ENCODE data around the gene CARD9.

The CARD9 gene

DNA sequence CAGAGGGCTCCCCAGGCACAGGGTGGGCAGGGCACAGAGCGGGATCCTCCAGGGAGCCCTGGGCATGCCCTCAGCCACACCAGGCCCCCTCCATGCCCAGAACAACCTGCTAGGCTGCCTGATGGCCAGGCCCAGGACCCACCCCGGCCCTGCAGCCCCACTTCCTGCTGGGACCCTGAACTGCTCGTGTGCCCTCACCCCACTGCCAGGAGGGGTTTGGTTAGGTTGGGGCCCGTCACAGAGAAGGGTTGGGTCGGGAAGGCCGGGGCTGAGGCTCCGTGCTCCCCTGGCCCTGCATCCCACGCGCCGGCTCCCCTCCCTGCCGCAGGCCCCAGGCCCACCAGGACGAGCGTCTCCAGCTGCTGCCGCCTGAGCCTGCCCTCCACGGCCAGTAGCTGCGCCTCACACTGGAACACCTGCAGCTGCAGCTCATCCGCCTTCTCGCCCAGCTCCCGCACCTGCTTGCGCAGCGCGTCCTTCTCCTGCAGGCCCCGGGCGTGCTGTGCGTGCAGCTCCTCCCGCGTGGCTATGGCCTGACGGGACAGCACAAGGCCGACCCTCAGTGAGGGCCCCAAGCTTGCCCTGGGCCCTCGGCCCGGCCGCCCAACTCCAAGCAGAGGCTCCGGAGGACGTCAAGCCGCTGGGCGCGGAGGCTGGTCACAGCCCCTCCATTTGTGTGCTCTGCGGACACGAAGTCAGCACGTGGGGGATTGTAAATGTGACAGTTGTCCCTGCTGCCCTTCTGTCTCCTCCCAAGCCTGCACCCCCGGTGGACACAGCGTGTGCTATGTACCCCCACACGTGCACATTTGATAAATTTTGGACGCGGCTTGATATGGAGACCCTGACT is 5.9 kb downstream of the CARD9 start:
- no peak for DNase-seq
- H3K9me3 Mint-ChIP-seq = no peaks in the 10 kb centered on the region
- no peak overlapping the region for H3K27ac Mint-ChIP-seq
- no peaks in the 10 kb centered on the region for H3K36me3 Mint-ChIP-seq (ENCODE audit: low read depth)
- H3K4me3 Mint-ChIP-seq = no peak overlapping the region
- TF ChIP-seq, protein P1, sequence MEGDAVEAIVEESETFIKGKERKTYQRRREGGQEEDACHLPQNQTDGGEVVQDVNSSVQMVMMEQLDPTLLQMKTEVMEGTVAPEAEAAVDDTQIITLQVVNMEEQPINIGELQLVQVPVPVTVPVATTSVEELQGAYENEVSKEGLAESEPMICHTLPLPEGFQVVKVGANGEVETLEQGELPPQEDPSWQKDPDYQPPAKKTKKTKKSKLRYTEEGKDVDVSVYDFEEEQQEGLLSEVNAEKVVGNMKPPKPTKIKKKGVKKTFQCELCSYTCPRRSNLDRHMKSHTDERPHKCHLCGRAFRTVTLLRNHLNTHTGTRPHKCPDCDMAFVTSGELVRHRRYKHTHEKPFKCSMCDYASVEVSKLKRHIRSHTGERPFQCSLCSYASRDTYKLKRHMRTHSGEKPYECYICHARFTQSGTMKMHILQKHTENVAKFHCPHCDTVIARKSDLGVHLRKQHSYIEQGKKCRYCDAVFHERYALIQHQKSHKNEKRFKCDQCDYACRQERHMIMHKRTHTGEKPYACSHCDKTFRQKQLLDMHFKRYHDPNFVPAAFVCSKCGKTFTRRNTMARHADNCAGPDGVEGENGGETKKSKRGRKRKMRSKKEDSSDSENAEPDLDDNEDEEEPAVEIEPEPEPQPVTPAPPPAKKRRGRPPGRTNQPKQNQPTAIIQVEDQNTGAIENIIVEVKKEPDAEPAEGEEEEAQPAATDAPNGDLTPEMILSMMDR (IDR thresholded peaks at IDR 0.05) = no peak
- H3K4me1 Mint-ChIP-seq = peaks cover 17% of the 10 kb centered on the region
- H3K27me3 Mint-ChIP-seq (ENCODE audit: low read depth, poor library complexity) = no peaks in the 10 kb centered on the region

DNA sequence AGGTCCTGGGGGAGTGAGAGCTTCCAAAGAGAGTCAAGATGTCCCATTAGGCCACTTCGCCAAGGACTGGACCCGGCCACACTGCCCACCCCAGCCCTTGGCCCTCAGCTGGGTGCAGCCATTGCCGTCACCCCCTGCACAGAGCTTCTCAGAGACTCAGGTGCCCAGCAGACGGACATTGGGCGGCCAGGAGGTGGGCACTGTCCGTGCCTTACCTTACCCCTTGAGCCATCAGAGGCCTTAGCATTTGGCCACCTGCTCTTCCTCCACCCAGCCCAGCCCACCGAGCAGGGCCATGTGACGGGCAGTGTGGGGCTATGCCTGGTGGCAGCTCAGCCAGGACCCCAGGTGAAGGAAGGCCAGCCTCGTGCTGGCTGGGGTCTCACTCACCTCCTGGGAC is 6.6 kb downstream of the CARD9 start:
- no peaks in the 10 kb centered on the region for H3K27me3 Mint-ChIP-seq (ENCODE audit: low read depth, poor library complexity)
- no peak overlapping the region for H3K4me3 Mint-ChIP-seq
- no peak overlapping the region for H3K27ac Mint-ChIP-seq
- DNase-seq = no peak
- H3K36me3 Mint-ChIP-seq (ENCODE audit: low read depth) = no peaks in the 10 kb centered on the region
- H3K4me1 Mint-ChIP-seq = peaks cover 14% of the 10 kb centered on the region
- TF ChIP-seq, protein P1 (IDR thresholded peaks at IDR 0.05) = no peak
- H3K9me3 Mint-ChIP-seq = no peaks in the 10 kb centered on the region

DNA sequence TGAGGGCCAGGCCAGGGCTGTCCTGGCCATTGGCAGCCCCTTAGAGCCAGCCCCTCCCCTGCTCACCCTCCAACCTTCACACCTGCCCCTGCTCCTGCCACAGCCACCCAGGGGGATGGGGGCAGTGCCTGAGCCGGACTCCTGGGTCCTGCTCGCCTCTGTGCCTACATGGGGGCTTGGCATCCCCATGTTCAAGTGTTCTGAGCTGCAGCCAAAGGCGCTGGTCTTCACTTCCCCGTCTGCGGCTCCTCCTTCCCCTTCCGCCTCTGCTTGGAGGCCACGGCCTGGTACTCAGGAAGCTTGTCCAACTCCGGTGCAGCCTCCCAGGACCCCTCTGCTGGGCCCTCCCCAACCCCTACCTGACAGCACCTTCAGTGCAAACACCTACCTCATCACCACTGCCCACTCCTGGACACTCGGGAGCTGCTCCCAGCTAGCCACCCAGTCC is 7.7 kb downstream of the CARD9 start:
- TF ChIP-seq, protein P1 (IDR thresholded peaks at IDR 0.05) = no peak
- Mint-ChIP-seq H3K4me3 (no peak overlapping the region), H3K27me3 (ENCODE audit: low read depth, poor library complexity) (no peaks in the 10 kb centered on the region), H3K36me3 (ENCODE audit: low read depth) (no peaks in the 10 kb centered on the region), H3K27ac (no peak overlapping the region), H3K4me1 (peaks cover 17% of the 10 kb centered on the region), H3K9me3 (no peaks in the 10 kb centered on the region)
- no peak for DNase-seq

DNA sequence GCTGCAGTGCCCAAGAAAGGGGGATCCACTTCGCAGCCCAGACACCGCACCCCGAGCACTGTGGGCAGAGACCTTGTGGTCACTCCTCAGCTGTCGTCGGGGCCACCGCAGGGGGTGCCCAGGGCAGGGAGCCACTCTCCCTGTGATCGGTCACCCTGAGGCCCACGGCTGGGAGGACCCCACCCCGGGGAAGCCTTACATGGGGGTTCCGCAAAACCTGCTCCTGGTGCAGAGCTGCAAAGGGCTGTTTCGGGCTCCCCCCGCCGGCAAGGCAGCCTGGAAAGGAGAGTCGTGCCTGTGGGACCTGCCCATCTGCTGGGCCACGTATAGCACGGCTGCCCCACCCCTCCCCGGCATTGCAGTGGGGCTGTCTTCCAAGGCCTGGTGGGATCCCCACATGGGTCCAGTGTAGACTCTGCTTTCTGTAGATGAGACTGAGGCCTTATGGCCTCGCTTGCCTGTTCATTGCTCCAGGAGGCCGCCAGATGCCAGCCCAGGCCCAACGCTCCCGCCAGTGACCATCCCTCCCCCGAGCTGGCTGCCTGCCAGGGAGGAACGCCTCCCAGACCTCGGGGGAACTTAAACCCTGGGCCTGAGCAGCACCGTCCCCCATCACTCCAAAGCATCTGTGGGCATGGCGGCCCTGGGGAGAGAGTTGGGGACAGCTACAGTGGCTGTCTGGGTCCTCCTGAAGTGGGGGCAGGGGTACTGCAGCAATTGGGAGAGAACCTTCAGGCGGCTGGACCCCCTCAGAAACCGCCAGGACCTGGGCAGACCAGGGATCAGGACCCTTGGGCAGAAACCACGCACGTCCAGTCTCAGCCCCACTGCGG is 8.3 kb downstream of the CARD9 start:
- H3K27ac Mint-ChIP-seq = no peak overlapping the region
- DNase-seq = no peak
- H3K4me3 Mint-ChIP-seq = no peak overlapping the region
- TF ChIP-seq, protein P1 (IDR thresholded peaks at IDR 0.05) = no peak
- H3K27me3 Mint-ChIP-seq (ENCODE audit: low read depth, poor library complexity) = no peaks in the 10 kb centered on the region
- peaks cover 19% of the 10 kb centered on the region for H3K4me1 Mint-ChIP-seq
- no peaks in the 10 kb centered on the region for H3K36me3 Mint-ChIP-seq (ENCODE audit: low read depth)
- no peaks in the 10 kb centered on the region for H3K9me3 Mint-ChIP-seq

DNA sequence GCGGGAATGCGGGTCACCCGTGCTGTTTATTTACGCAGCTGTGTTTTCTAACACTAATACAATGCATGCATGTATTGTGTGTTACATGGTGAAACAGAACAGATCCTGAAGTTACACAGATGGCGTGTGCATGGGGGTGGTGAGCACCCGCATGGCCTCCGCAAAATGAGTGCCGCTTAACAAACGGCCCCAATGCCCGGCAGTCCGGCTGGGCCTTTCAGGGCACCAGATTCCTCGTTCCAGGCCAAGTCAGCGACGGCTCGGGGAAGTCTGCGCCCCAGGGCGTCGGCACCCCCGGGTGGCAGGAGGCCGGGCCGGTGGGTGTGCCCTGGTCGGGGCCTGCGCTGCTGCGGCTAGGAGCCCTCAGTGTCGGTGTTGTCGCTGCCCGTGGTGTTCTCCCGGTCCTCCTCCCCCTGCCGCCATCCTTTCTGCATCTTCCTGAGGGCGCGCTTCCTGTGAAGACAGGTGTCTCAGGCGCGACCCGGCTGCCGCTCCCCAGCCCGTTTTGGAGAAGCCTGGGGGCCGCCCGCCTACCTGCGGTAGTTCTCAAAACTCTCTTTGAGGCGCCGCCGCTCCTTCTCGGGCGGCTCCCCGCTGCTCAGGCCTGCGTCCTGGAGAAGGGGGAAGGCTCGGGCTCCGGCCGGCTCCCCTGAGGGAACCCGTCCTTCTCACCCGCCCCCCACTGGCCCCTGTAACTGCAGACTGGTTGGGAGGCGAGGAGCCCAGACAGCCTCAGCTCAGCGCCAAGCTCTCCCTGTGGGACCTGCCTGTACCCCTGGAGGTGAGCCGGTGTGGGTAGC is 9.3 kb downstream of the CARD9 start:
- Mint-ChIP-seq H3K9me3 (no peaks in the 10 kb centered on the region), H3K27ac (no peak overlapping the region), H3K4me3 (no peak overlapping the region), H3K36me3 (ENCODE audit: low read depth) (no peaks in the 10 kb centered on the region), H3K4me1 (peaks cover 19% of the 10 kb centered on the region), H3K27me3 (ENCODE audit: low read depth, poor library complexity) (no peaks in the 10 kb centered on the region)
- DNase-seq = no peak
- TF ChIP-seq, protein P1 (IDR thresholded peaks at IDR 0.05) = peak; percentile 38
